Kidney epithelial cell (primary cell): ENCODE data around the gene KRTAP23-1. TPM values are rescaled to one million over a fixed set of nuclear protein-coding genes. Genes with fewer than 3 reads are reported as not detected.
A peak's percentile ranks its signal among the peaks of the same experiment; 100 is the strongest.

Source experiments
- DNase-seq: peaks from one replicate; pipeline ENCODE4 v3.0.0-alpha.2; 2010; ENCODE audit warnings: low read depth
- H3K27me3 ChIP-seq: 2 replicates; pipeline ENCODE4 v1.6.0; 2011; ENCODE audit warnings: low read length; ENCODE audit not compliant: control insufficient read depth, insufficient read depth
- H3K36me3 ChIP-seq: 2 replicates; pipeline ENCODE4 v1.5.1; 2011; ENCODE audit warnings: low read length; ENCODE audit not compliant: control insufficient read depth, insufficient read depth
- H3K4me3 ChIP-seq: 2 replicates; pipeline ENCODE4 v1.5.1; 2011; ENCODE audit warnings: low read depth, mild to moderate bottlenecking, control low read depth, low read length
- CTCF ChIP-seq: IDR thresholded peaks from 2 replicates; pipeline ENCODE4 v1.5.1; 2011; ENCODE audit warnings: mild to moderate bottlenecking, moderate library complexity, low read length, control low read depth, inconsistent platforms; ENCODE audit not compliant: insufficient read depth, poor library complexity, severe bottlenecking
- total RNA-seq: library from RNA; depleted of rRNA; stranded (reverse); fragments of >200 nt; gene quantifications from 2 replicates; pipeline ENCODE4 v1.2.3, GENCODE V29; 2015

Gene KRTAP23-1
- total RNA-seq, 1 donor from 2014 or later = not detected

- no peaks in the 10 kb centered on the region for H3K36me3 ChIP-seq
- peak; percentile 83 for TF ChIP-seq CTCF
- H3K27me3 ChIP-seq = no peaks in the 10 kb centered on the region
- DNase-seq = no peak
- no peak overlapping the region for H3K4me3 ChIP-seq
These were observed 7.5 kb downstream of the KRTAP23-1 start for GRCh38 chr21:30340714-30341573.

GRCh38 chr21:30338717-30339116 lies 9.7 kb downstream of the KRTAP23-1 start:
- no peak for TF ChIP-seq CTCF
- DNase-seq = no peak
- Histone ChIP-seq H3K36me3 (no peaks in the 10 kb centered on the region), H3K4me3 (no peak overlapping the region), H3K27me3 (no peaks in the 10 kb centered on the region)

- Histone ChIP-seq H3K4me3 (no peak overlapping the region), H3K36me3 (no peaks in the 10 kb centered on the region), H3K27me3 (no peaks in the 10 kb centered on the region)
- TF ChIP-seq CTCF = no peak
- DNase-seq = no peak
These were observed 10.6 kb downstream of the KRTAP23-1 start for GRCh38 chr21:30337772-30338171.

GRCh38 chr21:30337276-30337744 lies 11.1 kb downstream of the KRTAP23-1 start, which contains the start of gene KRTAP27-1:
KRTAP27-1 (minus strand) TSS chr21:30337694; CDS start chr21:30337668, 26 bp downstream.
- no peak for DNase-seq
- no peaks in the 10 kb centered on the region for H3K27me3 ChIP-seq
- H3K4me3 ChIP-seq = no peak within 1 kb of the TSS
- no peak for TF ChIP-seq CTCF
- no peaks in the 10 kb centered on the region for H3K36me3 ChIP-seq

- no peak overlapping the region for H3K4me3 ChIP-seq
- TF ChIP-seq CTCF = no peak
These were observed 11.8 kb downstream of the KRTAP23-1 start for GRCh38 chr21:30336596-30336995.

More at GRCh38 chr21:30336596-30336995, 11.8 kb downstream of the KRTAP23-1 start:
- no peak for DNase-seq
- no peaks in the 10 kb centered on the region for H3K36me3 ChIP-seq
- no peaks in the 10 kb centered on the region for H3K27me3 ChIP-seq
